HG03060 (cell line): ENCODE results near the gene CHADL.
"Not testable (repeated sequence)": the region's sequence is repeated elsewhere in the genome, so short reads cannot be mapped to it uniquely, and the experiment has no call there.

Source experiments
- ATAC-seq: cut with Tn5 transposase; IDR thresholded peaks from one replicate; pipeline ENCODE4 v1.9.1; 2021; ENCODE audit warnings: low read depth, moderate number of reproducible peaks; ENCODE audit not compliant: unreplicated experiment

CHADL gene

GRCh38 chr22:41197038-41197972, 43.4 kb downstream of the CHADL start:
- ATAC-seq = no peak

GRCh38 chr22:41193829-41194228, 46.9 kb downstream of the CHADL start:
- no peak for ATAC-seq

GRCh38 chr22:41191467-41191866, 49.3 kb downstream of the CHADL start:
- ATAC-seq = no peak

GRCh38 chr22:41184679-41185078, 56.1 kb downstream of the CHADL start:
- no peak for ATAC-seq

- ATAC-seq = no peak
These were observed 59.1 kb downstream of the CHADL start for GRCh38 chr22:41181349-41182241.

GRCh38 chr22:41180926-41181325, 59.8 kb downstream of the CHADL start:
- ATAC-seq = no peak

- not testable (repeated sequence) for ATAC-seq
These were observed 60.4 kb downstream of the CHADL start for GRCh38 chr22:41180362-41180761.
